ENCODE data around the gene LYPD4. TPM values are rescaled to one million over a fixed set of nuclear protein-coding genes. Genes with fewer than 3 reads are reported as not detected.

The LYPD4 gene
- polyA plus RNA-seq, 2 of the 4 experiments (the other 2 are of a cell fraction), result not detected

DNA sequence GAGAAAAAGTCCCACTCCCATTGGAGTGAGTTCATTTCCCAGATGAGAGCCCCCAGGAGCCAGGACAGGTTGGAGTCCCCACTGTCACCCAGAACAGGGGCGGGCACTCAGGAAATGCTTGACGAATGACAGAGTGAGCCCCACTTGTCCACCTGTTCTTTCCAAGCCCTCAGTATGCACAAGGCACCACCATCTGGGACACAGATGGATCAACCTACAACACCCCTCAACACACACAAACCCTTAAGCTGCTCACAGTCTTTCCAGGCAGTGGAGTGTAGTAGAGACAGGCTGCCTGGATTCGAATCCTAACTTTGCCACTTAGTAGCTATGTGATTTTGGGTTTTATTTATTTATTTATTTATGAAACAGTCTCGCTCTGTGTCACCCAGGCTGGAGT, 46.5 kb upstream of the LYPD4 start:
- no peak for ATAC-seq
- 91% methylated on average over 4 of the region's 4 CpGs for WGBS (ENCODE audit: missing lambda C conversion rate)
- CTCF ChIA-PET, result interaction anchor here (0.9 to 4.0 kb wide), 10 partner anchors 15 to 191 kb away, joined by 3 to 17 read pairs (median 8); partner anchors contain the start of gene RPS19

DNA sequence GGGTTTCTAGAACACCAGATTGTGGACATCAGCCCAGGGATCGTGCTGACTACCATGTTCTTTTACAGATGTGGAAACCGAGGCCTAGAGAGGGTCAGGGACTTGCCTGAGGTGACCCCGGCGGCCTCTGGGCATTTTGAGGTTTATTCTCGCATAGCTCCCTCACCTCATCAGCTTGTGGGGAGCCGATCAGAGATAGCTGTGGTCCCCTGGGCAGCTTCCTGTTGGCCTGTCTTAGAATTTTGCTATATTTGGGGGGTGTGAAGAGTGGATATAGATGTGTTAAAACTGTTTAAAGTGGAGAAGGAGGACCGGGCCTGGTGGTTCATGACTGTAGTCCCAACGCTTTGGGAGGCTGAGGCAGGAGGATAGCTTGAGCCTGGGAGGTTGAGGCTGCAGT, 45.4 kb upstream of the LYPD4 start:
- POLR2A ChIA-PET, result no interaction called here
- Histone ChIP-seq H3K27ac (no peak overlapping the region), H3K4me3 (no peak overlapping the region), H3K4me2 (no peak overlapping the region), H3K9me3 (no peaks in the 10 kb centered on the region), H3K4me1 (peaks cover 13% of the 10 kb centered on the region)
- no peak for DNase-seq (ENCODE audit: low read depth in 1 of 2, low spot score in 1 of 2)
- 91% methylated on average over 8 of the region's 8 CpGs for WGBS (ENCODE audit: missing lambda C conversion rate)
- TF ChIP-seq EP300 (IDR thresholded peaks at IDR 0.05) (no peak), JUN (IDR thresholded peaks at IDR 0.05) (no peak), HEYL (CRISPR knock-in tag; IDR thresholded peaks at IDR 0.05) (no peak), GATA3 (IDR thresholded peaks at IDR 0.05; ENCODE audit: borderline replicate concordance) (no peak), NFE2L2 (conservative IDR thresholded peaks at IDR 0.05; ENCODE audit: low read length) (no peak), ZNF302 (CRISPR knock-in tag; IDR thresholded peaks at IDR 0.05) (no peak), CEBPB (IDR thresholded peaks at IDR 0.05) (no peak), FOXS1 (CRISPR knock-in tag; IDR thresholded peaks at IDR 0.05) (no peak), SMC3 (IDR thresholded peaks at IDR 0.05) (no peak), ESRRA (IDR thresholded peaks at IDR 0.05; ENCODE audit: borderline replicate concordance, low read length) (no peak), SREBF2 (IDR thresholded peaks at IDR 0.05) (no peak), CBX8 (IDR thresholded peaks at IDR 0.05) (no peak), NPAS2 (CRISPR knock-in tag; IDR thresholded peaks at IDR 0.05; ENCODE audit: borderline replicate concordance) (no peak), JUNB (IDR thresholded peaks at IDR 0.05) (no peak), RFX5 (IDR thresholded peaks at IDR 0.05) (no peak)
- TF ChIP-seq, protein P1, sequence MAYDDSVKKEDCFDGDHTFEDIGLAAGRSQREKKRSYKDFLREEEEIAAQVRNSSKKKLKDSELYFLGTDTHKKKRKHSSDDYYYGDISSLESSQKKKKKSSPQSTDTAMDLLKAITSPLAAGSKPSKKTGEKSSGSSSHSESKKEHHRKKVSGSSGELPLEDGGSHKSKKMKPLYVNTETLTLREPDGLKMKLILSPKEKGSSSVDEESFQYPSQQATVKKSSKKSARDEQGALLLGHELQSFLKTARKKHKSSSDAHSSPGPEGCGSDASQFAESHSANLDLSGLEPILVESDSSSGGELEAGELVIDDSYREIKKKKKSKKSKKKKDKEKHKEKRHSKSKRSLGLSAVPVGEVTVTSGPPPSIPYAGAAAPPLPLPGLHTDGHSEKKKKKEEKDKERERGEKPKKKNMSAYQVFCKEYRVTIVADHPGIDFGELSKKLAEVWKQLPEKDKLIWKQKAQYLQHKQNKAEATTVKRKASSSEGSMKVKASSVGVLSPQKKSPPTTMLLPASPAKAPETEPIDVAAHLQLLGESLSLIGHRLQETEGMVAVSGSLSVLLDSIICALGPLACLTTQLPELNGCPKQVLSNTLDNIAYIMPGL (CRISPR knock-in tag; IDR thresholded peaks at IDR 0.05; ENCODE audit: borderline replicate concordance), result no peak
- TF ChIP-seq, protein P2, sequence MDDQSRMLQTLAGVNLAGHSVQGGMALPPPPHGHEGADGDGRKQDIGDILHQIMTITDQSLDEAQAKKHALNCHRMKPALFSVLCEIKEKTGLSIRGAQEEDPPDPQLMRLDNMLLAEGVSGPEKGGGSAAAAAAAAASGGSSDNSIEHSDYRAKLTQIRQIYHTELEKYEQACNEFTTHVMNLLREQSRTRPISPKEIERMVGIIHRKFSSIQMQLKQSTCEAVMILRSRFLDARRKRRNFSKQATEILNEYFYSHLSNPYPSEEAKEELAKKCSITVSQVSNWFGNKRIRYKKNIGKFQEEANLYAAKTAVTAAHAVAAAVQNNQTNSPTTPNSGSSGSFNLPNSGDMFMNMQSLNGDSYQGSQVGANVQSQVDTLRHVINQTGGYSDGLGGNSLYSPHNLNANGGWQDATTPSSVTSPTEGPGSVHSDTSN (IDR thresholded peaks at IDR 0.05), result no peak
- TF ChIP-seq, protein P3, sequence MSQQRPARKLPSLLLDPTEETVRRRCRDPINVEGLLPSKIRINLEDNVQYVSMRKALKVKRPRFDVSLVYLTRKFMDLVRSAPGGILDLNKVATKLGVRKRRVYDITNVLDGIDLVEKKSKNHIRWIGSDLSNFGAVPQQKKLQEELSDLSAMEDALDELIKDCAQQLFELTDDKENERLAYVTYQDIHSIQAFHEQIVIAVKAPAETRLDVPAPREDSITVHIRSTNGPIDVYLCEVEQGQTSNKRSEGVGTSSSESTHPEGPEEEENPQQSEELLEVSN (IDR thresholded peaks at IDR 0.05; ENCODE audit: borderline replicate concordance, low read depth), result no peak
- TF ChIP-seq, protein P4, sequence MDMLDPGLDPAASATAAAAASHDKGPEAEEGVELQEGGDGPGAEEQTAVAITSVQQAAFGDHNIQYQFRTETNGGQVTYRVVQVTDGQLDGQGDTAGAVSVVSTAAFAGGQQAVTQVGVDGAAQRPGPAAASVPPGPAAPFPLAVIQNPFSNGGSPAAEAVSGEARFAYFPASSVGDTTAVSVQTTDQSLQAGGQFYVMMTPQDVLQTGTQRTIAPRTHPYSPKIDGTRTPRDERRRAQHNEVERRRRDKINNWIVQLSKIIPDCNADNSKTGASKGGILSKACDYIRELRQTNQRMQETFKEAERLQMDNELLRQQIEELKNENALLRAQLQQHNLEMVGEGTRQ (IDR thresholded peaks at IDR 0.05), result no peak
- CTCF ChIA-PET, result interaction anchor here (0.5 to 4.0 kb wide), 11 partner anchors 10 to 67 kb away, joined by 3 to 17 read pairs (median 6); no protein-coding TSS in a partner anchor
- no peak for ATAC-seq
- FAIRE-seq, result no peak

More for the DNA sequence above, 46.5 kb upstream of the LYPD4 start:
- Histone ChIP-seq H3K4me3 (no peak overlapping the region), H3K27ac (no peak overlapping the region), H3K9me3 (no peaks in the 10 kb centered on the region), H3K4me1 (peaks cover 16% of the 10 kb centered on the region; the same call in 2 of the 3 replicates), H3K4me2 (no peak overlapping the region)
- DNase-seq (ENCODE audit: low read depth in 1 of 2, low spot score in 1 of 2) (no peak), FAIRE-seq (no peak)
- TF ChIP-seq ZNF302 (CRISPR knock-in tag; IDR thresholded peaks at IDR 0.05), result no peak
- no peak for TF ChIP-seq EHF (CRISPR knock-in tag; IDR thresholded peaks at IDR 0.05)
- TF ChIP-seq TFCP2L1 (CRISPR knock-in tag; IDR thresholded peaks at IDR 0.05), result no peak
- TF ChIP-seq JUNB (IDR thresholded peaks at IDR 0.05), result no peak
- POLR2A ChIA-PET, result no interaction called here

DNA sequence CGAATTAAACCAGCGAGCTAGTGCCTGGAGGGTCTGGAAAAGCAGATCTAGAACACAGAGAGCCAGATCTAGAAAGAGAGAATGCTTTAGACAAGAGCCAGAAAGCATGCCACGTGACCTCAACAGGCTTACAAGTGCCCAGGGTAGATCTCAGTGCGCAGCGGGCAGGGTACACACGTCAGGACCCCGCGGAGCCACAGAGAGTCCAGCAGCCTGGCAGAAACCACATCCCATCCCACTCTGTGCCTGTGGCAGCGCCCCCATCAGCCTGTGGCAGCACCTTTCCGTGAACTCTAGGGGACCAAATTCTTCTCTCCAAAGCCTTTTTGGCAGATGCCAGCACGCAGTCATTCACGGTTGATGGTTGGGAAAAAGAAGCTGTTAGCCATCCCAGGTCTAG, 44.4 kb upstream of the LYPD4 start:
- CTCF ChIA-PET, result interaction anchor here (0.6 to 4.0 kb wide), 11 partner anchors 11 to 417 kb away, joined by 3 to 17 read pairs (median 6); no protein-coding TSS in a partner anchor
- TF ChIP-seq NFE2L2 (conservative IDR thresholded peaks at IDR 0.05; ENCODE audit: low read length), result no peak
- TF ChIP-seq HEYL (CRISPR knock-in tag; IDR thresholded peaks at IDR 0.05), result no peak
- POLR2A ChIA-PET, result interaction anchor here (0.9 kb wide), 1 partner anchor 71 kb away, joined by 3 read pairs; no protein-coding TSS in a partner anchor

More for the DNA sequence above, 44.4 kb upstream of the LYPD4 start:
- 89% methylated on average over 12 of the region's 12 CpGs for WGBS (ENCODE audit: missing lambda C conversion rate)
- H3K4me1 ChIP-seq, result peaks cover 15% of the 10 kb centered on the region
- FAIRE-seq, result no peak
- H3K27ac ChIP-seq, result no peak overlapping the region
- no peak for ATAC-seq
- H3K4me3 ChIP-seq, result no peak overlapping the region
- no peak overlapping the region for H3K4me2 ChIP-seq
- H3K9me3 ChIP-seq, result no peaks in the 10 kb centered on the region
- DNase-seq (ENCODE audit: low read depth in 1 of 2, low spot score in 1 of 2), result no peak
